ENCODE data around the gene PGAP1. TPM values are rescaled to one million over a fixed set of nuclear protein-coding genes. Genes with fewer than 3 reads are reported as not detected.

Gene PGAP1
- total RNA-seq, 1 experiment from 2014 or later = 29.4 TPM

DNA sequence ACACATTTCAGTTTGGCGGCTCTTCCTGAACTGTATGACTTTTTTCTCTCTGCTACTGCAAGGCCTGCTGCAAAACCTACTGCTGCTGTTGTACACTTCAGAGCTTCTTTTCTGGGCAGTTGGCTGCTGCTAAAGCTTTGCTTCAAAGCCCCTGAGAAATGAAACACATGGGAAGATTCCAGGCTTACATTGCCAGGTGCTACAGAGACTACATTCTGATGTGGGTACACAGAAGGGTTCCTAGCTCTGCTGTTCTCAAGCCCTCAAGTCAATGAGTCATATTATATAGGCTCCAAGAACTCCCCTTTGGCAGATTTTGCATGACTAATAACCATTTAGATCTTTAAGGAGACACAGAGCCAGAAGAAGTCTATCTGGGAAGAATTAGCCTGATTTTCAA is 12.9 kb upstream of the PGAP1 start:
- Mint-ChIP-seq H3K4me1 (no peaks in the 10 kb centered on the region), H3K4me3 (no peak overlapping the region), H3K36me3 (no peaks in the 10 kb centered on the region), H3K27ac (no peak overlapping the region), H3K9me3 (no peaks in the 10 kb centered on the region), H3K27me3 (ENCODE audit: low read depth) (no peaks in the 10 kb centered on the region)
- TF ChIP-seq, protein P1, sequence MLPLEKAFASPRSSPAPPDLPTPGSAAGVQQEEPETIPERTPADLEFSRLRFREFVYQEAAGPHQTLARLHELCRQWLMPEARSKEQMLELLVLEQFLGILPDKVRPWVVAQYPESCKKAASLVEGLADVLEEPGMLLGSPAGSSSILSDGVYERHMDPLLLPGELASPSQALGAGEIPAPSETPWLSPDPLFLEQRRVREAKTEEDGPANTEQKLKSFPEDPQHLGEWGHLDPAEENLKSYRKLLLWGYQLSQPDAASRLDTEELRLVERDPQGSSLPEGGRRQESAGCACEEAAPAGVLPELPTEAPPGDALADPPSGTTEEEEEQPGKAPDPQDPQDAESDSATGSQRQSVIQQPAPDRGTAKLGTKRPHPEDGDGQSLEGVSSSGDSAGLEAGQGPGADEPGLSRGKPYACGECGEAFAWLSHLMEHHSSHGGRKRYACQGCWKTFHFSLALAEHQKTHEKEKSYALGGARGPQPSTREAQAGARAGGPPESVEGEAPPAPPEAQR (CRISPR knock-in tag; IDR thresholded peaks at IDR 0.05) = no peak
- TF ChIP-seq, protein P2, sequence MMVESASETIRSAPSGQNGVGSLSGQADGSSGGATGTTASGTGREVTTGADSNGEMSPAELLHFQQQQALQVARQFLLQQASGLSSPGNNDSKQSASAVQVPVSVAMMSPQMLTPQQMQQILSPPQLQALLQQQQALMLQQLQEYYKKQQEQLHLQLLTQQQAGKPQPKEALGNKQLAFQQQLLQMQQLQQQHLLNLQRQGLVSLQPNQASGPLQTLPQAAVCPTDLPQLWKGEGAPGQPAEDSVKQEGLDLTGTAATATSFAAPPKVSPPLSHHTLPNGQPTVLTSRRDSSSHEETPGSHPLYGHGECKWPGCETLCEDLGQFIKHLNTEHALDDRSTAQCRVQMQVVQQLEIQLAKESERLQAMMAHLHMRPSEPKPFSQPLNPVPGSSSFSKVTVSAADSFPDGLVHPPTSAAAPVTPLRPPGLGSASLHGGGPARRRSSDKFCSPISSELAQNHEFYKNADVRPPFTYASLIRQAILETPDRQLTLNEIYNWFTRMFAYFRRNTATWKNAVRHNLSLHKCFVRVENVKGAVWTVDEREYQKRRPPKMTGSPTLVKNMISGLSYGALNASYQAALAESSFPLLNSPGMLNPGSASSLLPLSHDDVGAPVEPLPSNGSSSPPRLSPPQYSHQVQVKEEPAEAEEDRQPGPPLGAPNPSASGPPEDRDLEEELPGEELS (CRISPR knock-in tag; IDR thresholded peaks at IDR 0.05) = no peak
- TF ChIP-seq, protein P3, sequence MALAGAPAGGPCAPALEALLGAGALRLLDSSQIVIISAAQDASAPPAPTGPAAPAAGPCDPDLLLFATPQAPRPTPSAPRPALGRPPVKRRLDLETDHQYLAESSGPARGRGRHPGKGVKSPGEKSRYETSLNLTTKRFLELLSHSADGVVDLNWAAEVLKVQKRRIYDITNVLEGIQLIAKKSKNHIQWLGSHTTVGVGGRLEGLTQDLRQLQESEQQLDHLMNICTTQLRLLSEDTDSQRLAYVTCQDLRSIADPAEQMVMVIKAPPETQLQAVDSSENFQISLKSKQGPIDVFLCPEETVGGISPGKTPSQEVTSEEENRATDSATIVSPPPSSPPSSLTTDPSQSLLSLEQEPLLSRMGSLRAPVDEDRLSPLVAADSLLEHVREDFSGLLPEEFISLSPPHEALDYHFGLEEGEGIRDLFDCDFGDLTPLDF (CRISPR knock-in tag; IDR thresholded peaks at IDR 0.05) = no peak
- TF ChIP-seq, protein P4, sequence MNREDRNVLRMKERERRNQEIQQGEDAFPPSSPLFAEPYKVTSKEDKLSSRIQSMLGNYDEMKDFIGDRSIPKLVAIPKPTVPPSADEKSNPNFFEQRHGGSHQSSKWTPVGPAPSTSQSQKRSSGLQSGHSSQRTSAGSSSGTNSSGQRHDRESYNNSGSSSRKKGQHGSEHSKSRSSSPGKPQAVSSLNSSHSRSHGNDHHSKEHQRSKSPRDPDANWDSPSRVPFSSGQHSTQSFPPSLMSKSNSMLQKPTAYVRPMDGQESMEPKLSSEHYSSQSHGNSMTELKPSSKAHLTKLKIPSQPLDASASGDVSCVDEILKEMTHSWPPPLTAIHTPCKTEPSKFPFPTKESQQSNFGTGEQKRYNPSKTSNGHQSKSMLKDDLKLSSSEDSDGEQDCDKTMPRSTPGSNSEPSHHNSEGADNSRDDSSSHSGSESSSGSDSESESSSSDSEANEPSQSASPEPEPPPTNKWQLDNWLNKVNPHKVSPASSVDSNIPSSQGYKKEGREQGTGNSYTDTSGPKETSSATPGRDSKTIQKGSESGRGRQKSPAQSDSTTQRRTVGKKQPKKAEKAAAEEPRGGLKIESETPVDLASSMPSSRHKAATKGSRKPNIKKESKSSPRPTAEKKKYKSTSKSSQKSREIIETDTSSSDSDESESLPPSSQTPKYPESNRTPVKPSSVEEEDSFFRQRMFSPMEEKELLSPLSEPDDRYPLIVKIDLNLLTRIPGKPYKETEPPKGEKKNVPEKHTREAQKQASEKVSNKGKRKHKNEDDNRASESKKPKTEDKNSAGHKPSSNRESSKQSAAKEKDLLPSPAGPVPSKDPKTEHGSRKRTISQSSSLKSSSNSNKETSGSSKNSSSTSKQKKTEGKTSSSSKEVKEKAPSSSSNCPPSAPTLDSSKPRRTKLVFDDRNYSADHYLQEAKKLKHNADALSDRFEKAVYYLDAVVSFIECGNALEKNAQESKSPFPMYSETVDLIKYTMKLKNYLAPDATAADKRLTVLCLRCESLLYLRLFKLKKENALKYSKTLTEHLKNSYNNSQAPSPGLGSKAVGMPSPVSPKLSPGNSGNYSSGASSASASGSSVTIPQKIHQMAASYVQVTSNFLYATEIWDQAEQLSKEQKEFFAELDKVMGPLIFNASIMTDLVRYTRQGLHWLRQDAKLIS (CRISPR knock-in tag; IDR thresholded peaks at IDR 0.05; ENCODE audit: borderline replicate concordance) = no peak
- TF ChIP-seq NR1H2 (CRISPR knock-in tag; IDR thresholded peaks at IDR 0.05) (no peak), MYBL2 (CRISPR knock-in tag; IDR thresholded peaks at IDR 0.05) (no peak), JUN (CRISPR knock-in tag; IDR thresholded peaks at IDR 0.05) (no peak), ZNF138 (CRISPR knock-in tag; conservative IDR thresholded peaks at IDR 0.05) (no peak), ELF4 (CRISPR knock-in tag; IDR thresholded peaks at IDR 0.05; ENCODE audit: low read depth) (no peak)
- DNase-seq (ENCODE audit: low spot score) = no peak
- ChIA-PET CTCF (no interaction called here), POLR2A (interaction anchor here (0.8 kb wide), 1 partner anchor 9 kb away, joined by 3 read pairs; no protein-coding TSS in a partner anchor)
- no peak for ATAC-seq

DNA sequence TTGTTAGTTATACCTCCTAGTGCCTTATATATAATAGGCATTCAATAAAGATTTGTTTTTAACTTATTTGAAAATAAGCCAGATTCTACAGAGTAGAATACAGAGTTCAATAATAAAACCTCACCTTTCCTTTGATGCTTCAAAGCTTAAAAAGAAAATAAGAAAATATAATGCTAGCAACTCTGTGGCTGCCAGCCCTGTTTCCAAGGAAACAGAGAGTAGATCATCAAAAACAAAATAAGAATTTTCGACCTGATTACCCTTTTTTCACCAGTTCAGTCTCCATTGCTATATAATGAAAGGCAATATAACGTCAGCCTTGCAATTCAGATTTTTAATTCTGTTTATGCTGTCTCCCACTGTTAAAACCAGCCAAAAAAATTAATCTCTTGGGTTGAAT is 8.9 kb upstream of the PGAP1 start:
- no peaks in the 10 kb centered on the region for H3K9me3 Mint-ChIP-seq
- no peak for DNase-seq (ENCODE audit: low spot score)
- H3K36me3 Mint-ChIP-seq = no peaks in the 10 kb centered on the region
- CTCF ChIA-PET = no interaction called here
- H3K27me3 Mint-ChIP-seq (ENCODE audit: low read depth) = no peaks in the 10 kb centered on the region
- POLR2A ChIA-PET = no interaction called here
- TF ChIP-seq ZNF317 (CRISPR knock-in tag; IDR thresholded peaks at IDR 0.05; ENCODE audit: borderline replicate concordance, low read depth) (no peak), ESRRA (CRISPR knock-in tag; IDR thresholded peaks at IDR 0.05; ENCODE audit: borderline replicate concordance) (no peak), FOXK1 (CRISPR knock-in tag; IDR thresholded peaks at IDR 0.05) (no peak), ZBTB21 (CRISPR knock-in tag; IDR thresholded peaks at IDR 0.05; ENCODE audit: borderline replicate concordance) (no peak), JAZF1 (CRISPR knock-in tag; IDR thresholded peaks at IDR 0.05) (no peak), ETV6 (CRISPR knock-in tag; IDR thresholded peaks at IDR 0.05) (no peak), CREB1 (CRISPR knock-in tag; IDR thresholded peaks at IDR 0.05) (no peak)
- TF ChIP-seq, protein P5, sequence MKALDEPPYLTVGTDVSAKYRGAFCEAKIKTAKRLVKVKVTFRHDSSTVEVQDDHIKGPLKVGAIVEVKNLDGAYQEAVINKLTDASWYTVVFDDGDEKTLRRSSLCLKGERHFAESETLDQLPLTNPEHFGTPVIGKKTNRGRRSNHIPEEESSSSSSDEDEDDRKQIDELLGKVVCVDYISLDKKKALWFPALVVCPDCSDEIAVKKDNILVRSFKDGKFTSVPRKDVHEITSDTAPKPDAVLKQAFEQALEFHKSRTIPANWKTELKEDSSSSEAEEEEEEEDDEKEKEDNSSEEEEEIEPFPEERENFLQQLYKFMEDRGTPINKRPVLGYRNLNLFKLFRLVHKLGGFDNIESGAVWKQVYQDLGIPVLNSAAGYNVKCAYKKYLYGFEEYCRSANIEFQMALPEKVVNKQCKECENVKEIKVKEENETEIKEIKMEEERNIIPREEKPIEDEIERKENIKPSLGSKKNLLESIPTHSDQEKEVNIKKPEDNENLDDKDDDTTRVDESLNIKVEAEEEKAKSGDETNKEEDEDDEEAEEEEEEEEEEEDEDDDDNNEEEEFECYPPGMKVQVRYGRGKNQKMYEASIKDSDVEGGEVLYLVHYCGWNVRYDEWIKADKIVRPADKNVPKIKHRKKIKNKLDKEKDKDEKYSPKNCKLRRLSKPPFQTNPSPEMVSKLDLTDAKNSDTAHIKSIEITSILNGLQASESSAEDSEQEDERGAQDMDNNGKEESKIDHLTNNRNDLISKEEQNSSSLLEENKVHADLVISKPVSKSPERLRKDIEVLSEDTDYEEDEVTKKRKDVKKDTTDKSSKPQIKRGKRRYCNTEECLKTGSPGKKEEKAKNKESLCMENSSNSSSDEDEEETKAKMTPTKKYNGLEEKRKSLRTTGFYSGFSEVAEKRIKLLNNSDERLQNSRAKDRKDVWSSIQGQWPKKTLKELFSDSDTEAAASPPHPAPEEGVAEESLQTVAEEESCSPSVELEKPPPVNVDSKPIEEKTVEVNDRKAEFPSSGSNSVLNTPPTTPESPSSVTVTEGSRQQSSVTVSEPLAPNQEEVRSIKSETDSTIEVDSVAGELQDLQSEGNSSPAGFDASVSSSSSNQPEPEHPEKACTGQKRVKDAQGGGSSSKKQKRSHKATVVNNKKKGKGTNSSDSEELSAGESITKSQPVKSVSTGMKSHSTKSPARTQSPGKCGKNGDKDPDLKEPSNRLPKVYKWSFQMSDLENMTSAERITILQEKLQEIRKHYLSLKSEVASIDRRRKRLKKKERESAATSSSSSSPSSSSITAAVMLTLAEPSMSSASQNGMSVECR (CRISPR knock-in tag; IDR thresholded peaks at IDR 0.05; ENCODE audit: borderline replicate concordance) = no peak
- TF ChIP-seq, protein P2 (CRISPR knock-in tag; IDR thresholded peaks at IDR 0.05) = no peak
- no peak overlapping the region for H3K27ac Mint-ChIP-seq
- H3K4me3 Mint-ChIP-seq = no peak overlapping the region
- H3K4me1 Mint-ChIP-seq = no peaks in the 10 kb centered on the region
- ATAC-seq = no peak

Measured in WTC11 (cell line).